ENCODE measurements around the gene RPS6KA5. TPM values are rescaled to one million over a fixed set of nuclear protein-coding genes. Genes with fewer than 3 reads are reported as not detected.

RPS6KA5 gene
- total and polyA plus RNA-seq, 9 of the 15 experiments (the other 6 are each of a cell fraction or from before 2014, with no cell fraction given) = 0.88 to 7.7 (median 4.7) TPM

DNA sequence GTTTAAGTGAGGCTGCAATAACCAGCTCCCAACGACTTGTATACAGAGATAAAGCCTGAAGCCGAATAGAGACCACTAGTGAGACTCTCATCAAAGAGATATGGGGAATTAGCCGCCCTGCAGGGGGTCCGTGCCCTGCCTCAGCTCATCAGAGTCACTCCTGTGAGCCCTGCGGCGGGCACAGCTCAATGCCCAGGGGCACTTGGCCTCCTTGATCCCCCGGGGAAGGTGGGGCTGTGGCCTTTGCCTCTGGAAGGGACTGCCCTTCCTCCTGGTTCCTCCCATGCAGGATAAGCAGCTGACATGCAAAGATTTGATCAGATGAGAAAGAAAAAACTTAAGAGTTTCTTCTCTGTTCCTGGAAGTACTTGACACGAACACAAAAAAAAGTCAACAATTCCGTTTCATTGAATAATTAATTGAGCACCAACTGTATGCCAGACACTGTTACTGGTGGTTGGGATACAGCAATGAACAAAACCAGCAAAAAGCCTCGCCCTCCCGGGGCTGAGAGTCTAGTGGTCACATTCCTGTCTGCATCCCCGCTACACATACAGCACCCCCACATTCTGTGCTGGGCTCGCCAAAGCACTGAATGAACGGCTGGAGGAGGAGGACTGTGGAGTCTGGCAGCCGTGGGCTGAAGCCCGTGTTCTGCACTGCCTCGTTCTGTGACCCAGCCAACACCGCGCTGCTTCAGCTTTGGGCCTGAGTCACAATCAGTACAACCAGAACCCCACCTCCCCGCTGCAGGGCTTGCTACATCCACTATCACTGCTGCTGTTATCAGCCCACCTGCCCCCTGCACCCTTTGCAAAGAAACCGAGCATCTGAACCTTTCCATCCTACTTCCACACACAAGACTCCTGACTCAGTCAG lies 254.5 kb downstream of the RPS6KA5 start (continued):
- TF ChIP-seq, protein P1, sequence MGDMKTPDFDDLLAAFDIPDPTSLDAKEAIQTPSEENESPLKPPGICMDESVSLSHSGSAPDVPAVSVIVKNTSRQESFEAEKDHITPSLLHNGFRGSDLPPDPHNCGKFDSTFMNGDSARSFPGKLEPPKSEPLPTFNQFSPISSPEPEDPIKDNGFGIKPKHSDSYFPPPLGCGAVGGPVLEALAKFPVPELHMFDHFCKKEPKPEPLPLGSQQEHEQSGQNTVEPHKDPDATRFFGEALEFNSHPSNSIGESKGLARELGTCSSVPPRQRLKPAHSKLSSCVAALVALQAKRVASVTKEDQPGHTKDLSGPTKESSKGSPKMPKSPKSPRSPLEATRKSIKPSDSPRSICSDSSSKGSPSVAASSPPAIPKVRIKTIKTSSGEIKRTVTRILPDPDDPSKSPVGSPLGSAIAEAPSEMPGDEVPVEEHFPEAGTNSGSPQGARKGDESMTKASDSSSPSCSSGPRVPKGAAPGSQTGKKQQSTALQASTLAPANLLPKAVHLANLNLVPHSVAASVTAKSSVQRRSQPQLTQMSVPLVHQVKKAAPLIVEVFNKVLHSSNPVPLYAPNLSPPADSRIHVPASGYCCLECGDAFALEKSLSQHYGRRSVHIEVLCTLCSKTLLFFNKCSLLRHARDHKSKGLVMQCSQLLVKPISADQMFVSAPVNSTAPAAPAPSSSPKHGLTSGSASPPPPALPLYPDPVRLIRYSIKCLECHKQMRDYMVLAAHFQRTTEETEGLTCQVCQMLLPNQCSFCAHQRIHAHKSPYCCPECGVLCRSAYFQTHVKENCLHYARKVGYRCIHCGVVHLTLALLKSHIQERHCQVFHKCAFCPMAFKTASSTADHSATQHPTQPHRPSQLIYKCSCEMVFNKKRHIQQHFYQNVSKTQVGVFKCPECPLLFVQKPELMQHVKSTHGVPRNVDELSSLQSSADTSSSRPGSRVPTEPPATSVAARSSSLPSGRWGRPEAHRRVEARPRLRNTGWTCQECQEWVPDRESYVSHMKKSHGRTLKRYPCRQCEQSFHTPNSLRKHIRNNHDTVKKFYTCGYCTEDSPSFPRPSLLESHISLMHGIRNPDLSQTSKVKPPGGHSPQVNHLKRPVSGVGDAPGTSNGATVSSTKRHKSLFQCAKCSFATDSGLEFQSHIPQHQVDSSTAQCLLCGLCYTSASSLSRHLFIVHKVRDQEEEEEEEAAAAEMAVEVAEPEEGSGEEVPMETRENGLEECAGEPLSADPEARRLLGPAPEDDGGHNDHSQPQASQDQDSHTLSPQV (IDR thresholded peaks at IDR 0.05) = peak; percentile 25; the same call in 1 of the 2 replicates
- TF ChIP-seq MBD2 (IDR thresholded peaks at IDR 0.05; ENCODE audit: borderline replicate concordance, low read depth) = 0 out of 2 replicates have a peak, but pooled peaks have one; percentile 22
- no peak for TF ChIP-seq ZNF77 (CRISPR knock-in tag; IDR thresholded peaks at IDR 0.05)
- no peak for TF ChIP-seq ZNF668 (CRISPR knock-in tag; IDR thresholded peaks at IDR 0.05)
- TF ChIP-seq HDAC3 (IDR thresholded peaks at IDR 0.05; ENCODE audit: borderline replicate concordance, partially characterized antibody) = no peak
- no peak for TF ChIP-seq ZNF57 (CRISPR knock-in tag; IDR thresholded peaks at IDR 0.05)
- no peak for TF ChIP-seq ZSCAN32 (CRISPR knock-in tag; IDR thresholded peaks at IDR 0.05)
- no peak for TF ChIP-seq ZNF764 (CRISPR knock-in tag; IDR thresholded peaks at IDR 0.05; ENCODE audit: low read depth)
- TF ChIP-seq DNMT1 (IDR thresholded peaks at IDR 0.05) = no peak
- peak; percentile 61; the same call in 1 of the 2 replicates for TF ChIP-seq TAL1 (IDR thresholded peaks at IDR 0.05)
- TF ChIP-seq HMG20B (CRISPR knock-in tag; IDR thresholded peaks at IDR 0.05) = no peak
- TF ChIP-seq, protein P2, sequence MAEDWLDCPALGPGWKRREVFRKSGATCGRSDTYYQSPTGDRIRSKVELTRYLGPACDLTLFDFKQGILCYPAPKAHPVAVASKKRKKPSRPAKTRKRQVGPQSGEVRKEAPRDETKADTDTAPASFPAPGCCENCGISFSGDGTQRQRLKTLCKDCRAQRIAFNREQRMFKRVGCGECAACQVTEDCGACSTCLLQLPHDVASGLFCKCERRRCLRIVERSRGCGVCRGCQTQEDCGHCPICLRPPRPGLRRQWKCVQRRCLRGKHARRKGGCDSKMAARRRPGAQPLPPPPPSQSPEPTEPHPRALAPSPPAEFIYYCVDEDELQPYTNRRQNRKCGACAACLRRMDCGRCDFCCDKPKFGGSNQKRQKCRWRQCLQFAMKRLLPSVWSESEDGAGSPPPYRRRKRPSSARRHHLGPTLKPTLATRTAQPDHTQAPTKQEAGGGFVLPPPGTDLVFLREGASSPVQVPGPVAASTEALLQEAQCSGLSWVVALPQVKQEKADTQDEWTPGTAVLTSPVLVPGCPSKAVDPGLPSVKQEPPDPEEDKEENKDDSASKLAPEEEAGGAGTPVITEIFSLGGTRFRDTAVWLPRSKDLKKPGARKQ (CRISPR knock-in tag; IDR thresholded peaks at IDR 0.05) = no peak
- TF ChIP-seq, protein P3, sequence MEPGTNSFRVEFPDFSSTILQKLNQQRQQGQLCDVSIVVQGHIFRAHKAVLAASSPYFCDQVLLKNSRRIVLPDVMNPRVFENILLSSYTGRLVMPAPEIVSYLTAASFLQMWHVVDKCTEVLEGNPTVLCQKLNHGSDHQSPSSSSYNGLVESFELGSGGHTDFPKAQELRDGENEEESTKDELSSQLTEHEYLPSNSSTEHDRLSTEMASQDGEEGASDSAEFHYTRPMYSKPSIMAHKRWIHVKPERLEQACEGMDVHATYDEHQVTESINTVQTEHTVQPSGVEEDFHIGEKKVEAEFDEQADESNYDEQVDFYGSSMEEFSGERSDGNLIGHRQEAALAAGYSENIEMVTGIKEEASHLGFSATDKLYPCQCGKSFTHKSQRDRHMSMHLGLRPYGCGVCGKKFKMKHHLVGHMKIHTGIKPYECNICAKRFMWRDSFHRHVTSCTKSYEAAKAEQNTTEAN (CRISPR knock-in tag; IDR thresholded peaks at IDR 0.05) = no peak
- no peak for TF ChIP-seq ZNF274 (IDR thresholded peaks at IDR 0.05; ENCODE audit: borderline replicate concordance, low read depth, low read length)
- no peak for TF ChIP-seq TCF7L2 (IDR thresholded peaks at IDR 0.05; ENCODE audit: low read depth, low read length)
- TF ChIP-seq, protein P4, sequence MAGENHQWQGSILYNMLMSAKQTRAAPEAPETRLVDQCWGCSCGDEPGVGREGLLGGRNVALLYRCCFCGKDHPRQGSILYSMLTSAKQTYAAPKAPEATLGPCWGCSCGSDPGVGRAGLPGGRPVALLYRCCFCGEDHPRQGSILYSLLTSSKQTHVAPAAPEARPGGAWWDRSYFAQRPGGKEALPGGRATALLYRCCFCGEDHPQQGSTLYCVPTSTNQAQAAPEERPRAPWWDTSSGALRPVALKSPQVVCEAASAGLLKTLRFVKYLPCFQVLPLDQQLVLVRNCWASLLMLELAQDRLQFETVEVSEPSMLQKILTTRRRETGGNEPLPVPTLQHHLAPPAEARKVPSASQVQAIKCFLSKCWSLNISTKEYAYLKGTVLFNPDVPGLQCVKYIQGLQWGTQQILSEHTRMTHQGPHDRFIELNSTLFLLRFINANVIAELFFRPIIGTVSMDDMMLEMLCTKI (IDR thresholded peaks at IDR 0.05; ENCODE audit: partially characterized antibody) = no peak
- TF ChIP-seq, protein P5, sequence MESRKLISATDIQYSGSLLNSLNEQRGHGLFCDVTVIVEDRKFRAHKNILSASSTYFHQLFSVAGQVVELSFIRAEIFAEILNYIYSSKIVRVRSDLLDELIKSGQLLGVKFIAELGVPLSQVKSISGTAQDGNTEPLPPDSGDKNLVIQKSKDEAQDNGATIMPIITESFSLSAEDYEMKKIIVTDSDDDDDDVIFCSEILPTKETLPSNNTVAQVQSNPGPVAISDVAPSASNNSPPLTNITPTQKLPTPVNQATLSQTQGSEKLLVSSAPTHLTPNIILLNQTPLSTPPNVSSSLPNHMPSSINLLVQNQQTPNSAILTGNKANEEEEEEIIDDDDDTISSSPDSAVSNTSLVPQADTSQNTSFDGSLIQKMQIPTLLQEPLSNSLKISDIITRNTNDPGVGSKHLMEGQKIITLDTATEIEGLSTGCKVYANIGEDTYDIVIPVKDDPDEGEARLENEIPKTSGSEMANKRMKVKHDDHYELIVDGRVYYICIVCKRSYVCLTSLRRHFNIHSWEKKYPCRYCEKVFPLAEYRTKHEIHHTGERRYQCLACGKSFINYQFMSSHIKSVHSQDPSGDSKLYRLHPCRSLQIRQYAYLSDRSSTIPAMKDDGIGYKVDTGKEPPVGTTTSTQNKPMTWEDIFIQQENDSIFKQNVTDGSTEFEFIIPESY (CRISPR knock-in tag; IDR thresholded peaks at IDR 0.05) = no peak
